IMR-90 (cell line): ENCODE data around the gene RHOBTB3. TPM values are rescaled to one million over a fixed set of nuclear protein-coding genes. Genes with fewer than 3 reads are reported as not detected.
A peak's percentile ranks its signal among the peaks of the same experiment; 100 is the strongest.

Source experiments
- ATAC-seq: fragments of 200-7000 bp; cut with Tn5 transposase; 2 replicates; pipeline ENCODE4 v1.9.1; 2020; ENCODE audit warnings: low read depth, mild to moderate bottlenecking, moderate library complexity
- BruUV-seq: library from RNA; stranded (reverse); fragments of 400-500 nt; replicated peaks from 2 replicates; lab custom pipeline; 2021; lab: Mats Ljungman, UMichigan
- CTCF ChIA-PET: fragments of 300-600 bp; formaldehyde crosslinking; extraction: SDS; loops from one replicate; lab custom pipeline; 2021; ENCODE audit warnings: antibody characterized with exemption; lab: Yijun Ruan, JAX
- POLR2A ChIA-PET: fragments of 300-600 bp; sonication (Branson Sonifier 250); formaldehyde crosslinking; loops from one replicate; lab custom pipeline; 2022; ENCODE audit warnings: antibody characterized with exemption; ENCODE audit not compliant: unreplicated experiment; lab: Charles Lee
- DNase-seq: peaks from one replicate; pipeline ENCODE4 v3.0.0; 2013
- H2AFZ ChIP-seq: replicated peaks from 2 replicates; pipeline ENCODE3; 2013; ENCODE audit warnings: low read length, mild to moderate bottlenecking; ENCODE audit not compliant: poor library complexity
- H2AK5ac ChIP-seq: 2 replicates; pipeline ENCODE4 v1.6.1; 2013; ENCODE audit warnings: low read depth, low read length, inconsistent platforms
- H2AK9ac ChIP-seq: replicated peaks from 2 replicates; pipeline ENCODE3; 2013; ENCODE audit warnings: mild to moderate bottlenecking, low read depth, low read length, moderate library complexity; ENCODE audit not compliant: poor library complexity
- H2BK120ac ChIP-seq: 2 replicates; pipeline ENCODE4 v1.6.1; 2013; ENCODE audit warnings: low read depth, low read length, inconsistent platforms
- H2BK15ac ChIP-seq: 3 replicates; pipeline ENCODE4 v1.6.1; 2013; ENCODE audit warnings: low read depth, low read length, inconsistent platforms
- H2BK20ac ChIP-seq: 2 replicates; pipeline ENCODE4 v1.6.1; 2013; ENCODE audit warnings: low read depth, mild to moderate bottlenecking, inconsistent platforms, low read length, moderate library complexity
- H2BK5ac ChIP-seq: 2 replicates; pipeline ENCODE4 v1.6.1; 2013; ENCODE audit warnings: mild to moderate bottlenecking, low read depth, low read length, inconsistent platforms; ENCODE audit not compliant: poor library complexity, severe bottlenecking
- H3K14ac ChIP-seq: replicated peaks from 2 replicates; pipeline ENCODE4 v1.6.1; 2013; ENCODE audit warnings: low read depth, low read length, inconsistent platforms
- H3K18ac ChIP-seq: 2 replicates; pipeline ENCODE4 v1.6.1; 2013; ENCODE audit warnings: low read depth, low read length, control low read depth
- H3K23ac ChIP-seq: 2 replicates; pipeline ENCODE4 v1.6.1; 2013; ENCODE audit warnings: low read depth, low read length, inconsistent platforms
- H3K27ac ChIP-seq: 2 replicates; pipeline ENCODE4 v1.5.1; 2013; ENCODE audit warnings: mild to moderate bottlenecking, control low read depth, low read length; ENCODE audit not compliant: insufficient read depth
- H3K27me3 ChIP-seq: 2 replicates; pipeline ENCODE4 v1.6.1; 2013; ENCODE audit warnings: low read length; ENCODE audit not compliant: control insufficient read depth, insufficient read depth
- H3K36me3 ChIP-seq: 2 replicates; pipeline ENCODE4 v1.6.1; 2013; ENCODE audit warnings: low read length, mixed read lengths; ENCODE audit not compliant: control insufficient read depth, insufficient read depth
- H3K4ac ChIP-seq: 2 replicates; pipeline ENCODE4 v1.6.1; 2013; ENCODE audit warnings: low read depth, low read length, inconsistent platforms
- H3K4me1 ChIP-seq: 2 replicates; pipeline ENCODE4 v1.6.1; 2013; ENCODE audit warnings: low read length, mixed read lengths; ENCODE audit not compliant: control insufficient read depth, insufficient read depth
- H3K4me2 ChIP-seq: 2 replicates; pipeline ENCODE4 v1.6.1; 2013; ENCODE audit warnings: low read depth, mild to moderate bottlenecking, control low read depth, low read length, moderate library complexity
- H3K4me3 ChIP-seq: 2 replicates; pipeline ENCODE4 v1.5.1; 2013; ENCODE audit warnings: low read depth, mild to moderate bottlenecking, control low read depth, low read length, moderate library complexity; ENCODE audit not compliant: insufficient read depth
- H3K56ac ChIP-seq: 2 replicates; pipeline ENCODE4 v1.6.1; 2013; ENCODE audit warnings: low read length, inconsistent platforms; ENCODE audit not compliant: insufficient read depth; ENCODE audit errors: extremely low read depth
- H3K79me1 ChIP-seq, 2 experiments: 2 replicates each; pipeline ENCODE4 v1.6.1; 2013; ENCODE audit warnings: low read length in 2 of 2, inconsistent platforms in 1 of 2, low read depth in 1 of 2
- H3K9ac ChIP-seq: 2 replicates; pipeline ENCODE4 v1.6.1; 2013; ENCODE audit warnings: low read depth, low read length, control low read depth
- H3K9me1 ChIP-seq: 2 replicates; pipeline ENCODE4 v1.6.1; 2013; ENCODE audit warnings: low read length, inconsistent platforms; ENCODE audit not compliant: insufficient read depth
- H3K9me3 ChIP-seq: 2 replicates; pipeline ENCODE4 v1.6.1; 2013; ENCODE audit warnings: low read length; ENCODE audit not compliant: control insufficient read depth, insufficient read depth
- H4K20me1 ChIP-seq: 2 replicates; pipeline ENCODE4 v1.6.1; 2013; ENCODE audit warnings: low read length, inconsistent platforms; ENCODE audit not compliant: insufficient read depth
- H4K5ac ChIP-seq: 2 replicates; pipeline ENCODE4 v1.6.1; 2013; ENCODE audit warnings: mild to moderate bottlenecking, low read depth, low read length, control low read depth
- H4K8ac ChIP-seq, 2 experiments: 2 replicates each; pipeline ENCODE4 v1.6.1; 2013; ENCODE audit warnings: low read depth in 2 of 2, low read length in 2 of 2, control low read depth in 1 of 2, inconsistent platforms in 1 of 2
- H4K91ac ChIP-seq: 2 replicates; pipeline ENCODE4 v1.6.1; 2013; ENCODE audit warnings: low read depth, low read length, inconsistent platforms; ENCODE audit not compliant: insufficient read depth
- BHLHE40 ChIP-seq: fragments of 150-350 bp; IDR thresholded peaks from 2 replicates; pipeline ENCODE4 v1.6.1; 2016; ENCODE audit warnings: mild to moderate bottlenecking, low read depth, low read length
- CEBPB ChIP-seq: IDR thresholded peaks from 2 replicates; pipeline ENCODE4 v1.6.1; 2012; ENCODE audit warnings: low read depth, low read length, improper control_type of control experiment
- FOS ChIP-seq: fragments of 150-350 bp; IDR thresholded peaks from 2 replicates; pipeline ENCODE4 v1.6.1; 2016; ENCODE audit warnings: low read depth, low read length
- MAZ ChIP-seq: IDR thresholded peaks from 2 replicates; pipeline ENCODE4 v1.6.1; 2012; ENCODE audit warnings: low read depth, mild to moderate bottlenecking, low read length, improper control_type of control experiment, moderate library complexity, borderline replicate concordance
- MXI1 ChIP-seq: IDR thresholded peaks from 2 replicates; pipeline ENCODE4 v1.6.1; 2012; ENCODE audit warnings: low read depth, mild to moderate bottlenecking, low read length, moderate library complexity, borderline replicate concordance
- NFE2L2 ChIP-seq: fragments of 150-350 bp; IDR thresholded peaks from 2 replicates; pipeline ENCODE4 v1.6.1; 2016; ENCODE audit warnings: low read depth, mild to moderate bottlenecking, low read length
- POLR2A ChIP-seq: IDR thresholded peaks from 2 replicates; pipeline ENCODE4 v1.6.1; 2012; ENCODE audit warnings: mild to moderate bottlenecking, low read depth, low read length
- RFX5 ChIP-seq: IDR thresholded peaks from 2 replicates; pipeline ENCODE4 v1.8.0; 2012; ENCODE audit warnings: low read depth, mild to moderate bottlenecking, low read length, moderate library complexity
- WGBS, 2 experiments: methylation state at CpG; one replicate each; pipeline versions ENCODE4 v1.1.5 to v1.1.7; 2013; ENCODE audit warnings: missing lambda C conversion rate in 2 of 2; ENCODE audit not compliant: insufficient read length in 1 of 2; ENCODE audit errors: extremely low coverage in 2 of 2; 5-methylcytosine and 5-hydroxymethylcytosine counted together
- dilution Hi-C: fragments of 300-500 bp; cut with HindIII; formaldehyde crosslinking; loops from one replicate; pipeline ENCODE4 v1.14.3; 2018; ENCODE audit warnings: low sequenced_read_pairs; ENCODE audit not compliant: unreplicated experiment
- in situ Hi-C: fragments of 300-500 bp; cut with MboI; formaldehyde crosslinking; loops from 3 replicates; pipeline ENCODE4 v1.14.3; 2019; ENCODE audit warnings: low sequenced_read_pairs, inconsistent platforms, mixed read lengths
- intact Hi-C: fragments of 100-400 bp; cut with micrococcal nuclease; formaldehyde crosslinking; loops from 2 replicates; pipeline ENCODE4 v1.10.0; 2022
- polyA plus RNA-seq, 3 experiments: library from polyadenylated mRNA; depleted of rRNA; stranded (reverse); fragments of >200 nt; gene quantifications; 2 replicates each; pipeline ENCODE4 v1.2.3, GENCODE V29; 2012; ENCODE audit warnings: low replicate concordance in 1 of 3
- total RNA-seq: library from RNA; depleted of rRNA; stranded (reverse); fragments of >200 nt; gene quantifications from 2 replicates; pipeline ENCODE4 v1.2.3, GENCODE V29; 2012
- TF ChIP-seq, protein P1 (sequence below): conservative IDR thresholded peaks from 2 replicates; pipeline ENCODE4 v1.5.1; 2012; ENCODE audit warnings: mild to moderate bottlenecking, low read depth, low read length, improper control_type of control experiment
- TF ChIP-seq, protein P2 (sequence below): fragments of 150-350 bp; IDR thresholded peaks from 2 replicates; pipeline ENCODE4 v1.6.1; 2017; ENCODE audit warnings: mild to moderate bottlenecking, antibody characterized with exemption, low read length, low read depth

RHOBTB3 gene
- total and polyA plus RNA-seq, 2 of the 4 experiments (the other 2 are of a cell fraction), result 117 to 447 TPM

DNA sequence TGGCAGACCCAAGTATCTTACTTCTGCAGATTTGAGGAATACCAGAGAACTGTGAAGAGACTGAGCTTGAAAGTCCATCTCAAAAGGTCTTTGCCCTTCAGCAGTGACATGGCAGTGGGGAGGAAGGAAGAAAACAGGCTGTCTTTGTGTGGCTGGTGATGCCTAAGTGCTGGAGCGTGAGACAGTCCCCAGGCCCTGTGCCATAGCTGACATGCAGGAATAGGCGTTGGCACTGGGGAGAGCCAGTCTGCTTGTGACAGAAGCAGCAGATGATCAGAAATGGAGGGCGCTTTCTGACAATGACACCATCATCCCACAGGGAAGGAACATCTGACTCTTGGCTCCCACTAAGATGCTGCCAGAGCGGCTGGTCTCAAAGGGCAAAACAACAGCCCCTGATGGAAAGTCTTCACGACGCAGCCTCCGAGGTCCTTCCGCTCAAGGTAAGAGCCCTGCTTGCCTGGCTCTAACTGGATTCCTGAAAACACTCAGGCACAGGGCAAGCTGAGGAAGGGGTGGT, 106.9 kb downstream of the RHOBTB3 start:
- Histone ChIP-seq H2BK20ac (no peak overlapping the region), H3K9me1 (peaks cover 4% of the 10 kb centered on the region; the same call in 1 of the 2 replicates), H3K4me3 (no peak overlapping the region), H3K36me3 (no peaks in the 10 kb centered on the region), H2AFZ (peak overlapping the region; percentile 2), H3K14ac (peak overlapping the region; percentile 19; the same call in 1 of the 2 replicates), H3K9ac (no peak overlapping the region), H2BK15ac (no peak overlapping the region), H2AK9ac (no peak overlapping the region), H3K27me3 (no peaks in the 10 kb centered on the region), H3K79me1 (no peaks in the 10 kb centered on the region), H3K9me3 (no peaks in the 10 kb centered on the region), H2BK5ac (no peak overlapping the region), H4K91ac (no peak overlapping the region; the same call in 1 of the 2 replicates), H3K4me1 (peaks cover 12% of the 10 kb centered on the region), H3K23ac (no peak overlapping the region), H3K56ac (no peak overlapping the region), H4K8ac (no peak overlapping the region), H3K27ac (no peak overlapping the region), H2AK5ac (no peak overlapping the region), H2BK120ac (no peak overlapping the region), H4K20me1 (no peaks in the 10 kb centered on the region), H3K4me2 (no peak overlapping the region), H3K4ac (no peak overlapping the region; the same call in 1 of the 2 replicates), H4K5ac (no peak overlapping the region), H3K18ac (no peak overlapping the region)
- BruUV-seq, result no TSS peak
- TF ChIP-seq RFX5 (no peak), BHLHE40 (no peak), FOS (no peak), CEBPB (no peak), MAZ (no peak), POLR2A (no peak), MXI1 (no peak), NFE2L2 (no peak)
- TF ChIP-seq, protein P1, sequence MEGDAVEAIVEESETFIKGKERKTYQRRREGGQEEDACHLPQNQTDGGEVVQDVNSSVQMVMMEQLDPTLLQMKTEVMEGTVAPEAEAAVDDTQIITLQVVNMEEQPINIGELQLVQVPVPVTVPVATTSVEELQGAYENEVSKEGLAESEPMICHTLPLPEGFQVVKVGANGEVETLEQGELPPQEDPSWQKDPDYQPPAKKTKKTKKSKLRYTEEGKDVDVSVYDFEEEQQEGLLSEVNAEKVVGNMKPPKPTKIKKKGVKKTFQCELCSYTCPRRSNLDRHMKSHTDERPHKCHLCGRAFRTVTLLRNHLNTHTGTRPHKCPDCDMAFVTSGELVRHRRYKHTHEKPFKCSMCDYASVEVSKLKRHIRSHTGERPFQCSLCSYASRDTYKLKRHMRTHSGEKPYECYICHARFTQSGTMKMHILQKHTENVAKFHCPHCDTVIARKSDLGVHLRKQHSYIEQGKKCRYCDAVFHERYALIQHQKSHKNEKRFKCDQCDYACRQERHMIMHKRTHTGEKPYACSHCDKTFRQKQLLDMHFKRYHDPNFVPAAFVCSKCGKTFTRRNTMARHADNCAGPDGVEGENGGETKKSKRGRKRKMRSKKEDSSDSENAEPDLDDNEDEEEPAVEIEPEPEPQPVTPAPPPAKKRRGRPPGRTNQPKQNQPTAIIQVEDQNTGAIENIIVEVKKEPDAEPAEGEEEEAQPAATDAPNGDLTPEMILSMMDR, result no peak
- TF ChIP-seq, protein P2, sequence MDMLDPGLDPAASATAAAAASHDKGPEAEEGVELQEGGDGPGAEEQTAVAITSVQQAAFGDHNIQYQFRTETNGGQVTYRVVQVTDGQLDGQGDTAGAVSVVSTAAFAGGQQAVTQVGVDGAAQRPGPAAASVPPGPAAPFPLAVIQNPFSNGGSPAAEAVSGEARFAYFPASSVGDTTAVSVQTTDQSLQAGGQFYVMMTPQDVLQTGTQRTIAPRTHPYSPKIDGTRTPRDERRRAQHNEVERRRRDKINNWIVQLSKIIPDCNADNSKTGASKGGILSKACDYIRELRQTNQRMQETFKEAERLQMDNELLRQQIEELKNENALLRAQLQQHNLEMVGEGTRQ, result no peak
- ATAC-seq (no peak), DNase-seq (no peak)
- intact Hi-C loops, result no loop called here
- POLR2A ChIA-PET, result no interaction called here
- 100% methylated on average over 1 of the region's 8 CpGs; no CpG with 5 or more reads in 1 of the 2 experiments for WGBS, 2 experiments
- dilution Hi-C loops, result no loop called here
- CTCF ChIA-PET, result interaction anchor here (1.5 kb wide), 1 partner anchor 8 kb away, joined by 3 read pairs; no protein-coding TSS in a partner anchor
- in situ Hi-C loops, result no loop called here
